Measurements from ENCODE around the gene PRXL2A.
A peak's percentile ranks its signal among the peaks of the same experiment; 100 is the strongest.
"Not testable (repeated sequence)": the region's sequence is repeated elsewhere in the genome, so short reads cannot be mapped to it uniquely, and the experiment has no call there.

The PRXL2A gene

DNA sequence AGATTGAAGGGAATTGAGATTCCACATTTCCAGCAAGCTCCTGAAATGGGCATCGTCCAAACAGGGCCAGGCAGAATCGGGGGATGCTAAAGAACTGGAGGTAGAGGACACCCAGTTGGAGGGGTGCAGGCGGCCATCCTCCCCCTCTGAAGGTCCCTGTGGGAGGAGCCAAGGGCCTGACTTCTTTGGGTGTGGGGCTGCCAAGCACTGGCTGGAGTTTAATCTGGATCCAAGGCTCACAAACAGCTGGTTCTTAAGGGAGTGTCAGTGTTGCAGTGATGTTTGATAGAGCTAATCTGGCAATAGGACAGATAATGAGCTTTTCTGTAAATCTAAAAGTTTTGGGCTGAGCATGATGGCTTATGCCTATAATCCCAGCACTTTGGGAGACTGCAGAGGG is 66.6 kb downstream of the PRXL2A start:
- TF ChIP-seq, protein P1, sequence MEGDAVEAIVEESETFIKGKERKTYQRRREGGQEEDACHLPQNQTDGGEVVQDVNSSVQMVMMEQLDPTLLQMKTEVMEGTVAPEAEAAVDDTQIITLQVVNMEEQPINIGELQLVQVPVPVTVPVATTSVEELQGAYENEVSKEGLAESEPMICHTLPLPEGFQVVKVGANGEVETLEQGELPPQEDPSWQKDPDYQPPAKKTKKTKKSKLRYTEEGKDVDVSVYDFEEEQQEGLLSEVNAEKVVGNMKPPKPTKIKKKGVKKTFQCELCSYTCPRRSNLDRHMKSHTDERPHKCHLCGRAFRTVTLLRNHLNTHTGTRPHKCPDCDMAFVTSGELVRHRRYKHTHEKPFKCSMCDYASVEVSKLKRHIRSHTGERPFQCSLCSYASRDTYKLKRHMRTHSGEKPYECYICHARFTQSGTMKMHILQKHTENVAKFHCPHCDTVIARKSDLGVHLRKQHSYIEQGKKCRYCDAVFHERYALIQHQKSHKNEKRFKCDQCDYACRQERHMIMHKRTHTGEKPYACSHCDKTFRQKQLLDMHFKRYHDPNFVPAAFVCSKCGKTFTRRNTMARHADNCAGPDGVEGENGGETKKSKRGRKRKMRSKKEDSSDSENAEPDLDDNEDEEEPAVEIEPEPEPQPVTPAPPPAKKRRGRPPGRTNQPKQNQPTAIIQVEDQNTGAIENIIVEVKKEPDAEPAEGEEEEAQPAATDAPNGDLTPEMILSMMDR (IDR thresholded peaks at IDR 0.05; ENCODE audit: low read depth, low read length, missing control alignments), result no peak
- Histone ChIP-seq H3K36me3 (replicated peaks) (peaks cover 38% of the 10 kb centered on the region), H3K27ac (peak overlapping the region; percentile 91), H3K27me3 (replicated peaks) (no peaks in the 10 kb centered on the region), H3K4me3 (ENCODE audit: low read depth, low read length) (no peak overlapping the region)
- in situ Hi-C loops (cut with HindIII; ENCODE audit: low pct_ligation_motif_present, low sequenced_read_pairs), result no loop called here
- no peak for DNase-seq

DNA sequence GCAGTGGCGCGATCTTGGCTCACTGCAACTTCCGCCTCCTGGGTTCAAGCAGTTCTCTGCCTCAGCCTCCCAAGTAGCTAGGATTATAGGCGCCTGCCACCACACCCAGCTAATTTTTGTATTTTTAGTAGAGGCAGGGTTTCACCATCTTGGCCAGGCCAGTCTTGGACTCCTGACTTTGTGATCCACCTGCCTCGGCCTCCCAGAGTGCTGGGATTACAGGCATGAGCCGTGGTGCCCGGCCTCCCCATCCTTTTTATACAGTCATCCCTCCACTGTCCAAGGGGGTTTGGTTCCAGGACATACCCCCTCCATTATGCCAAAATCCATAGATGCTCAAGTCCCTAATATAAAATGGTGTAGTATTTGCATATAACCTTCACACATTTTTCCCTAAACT is 67.3 kb downstream of the PRXL2A start:
- DNase-seq; H3K4me3 ChIP-seq (ENCODE audit: low read depth, low read length); in situ Hi-C loops (cut with HindIII; ENCODE audit: low pct_ligation_motif_present, low sequenced_read_pairs); H3K27me3 ChIP-seq (replicated peaks): not testable (repeated sequence)
- H3K36me3 ChIP-seq (replicated peaks), result peaks cover 31% of the 10 kb centered on the region
- peak overlapping the region; percentile 91 for H3K27ac ChIP-seq

DNA sequence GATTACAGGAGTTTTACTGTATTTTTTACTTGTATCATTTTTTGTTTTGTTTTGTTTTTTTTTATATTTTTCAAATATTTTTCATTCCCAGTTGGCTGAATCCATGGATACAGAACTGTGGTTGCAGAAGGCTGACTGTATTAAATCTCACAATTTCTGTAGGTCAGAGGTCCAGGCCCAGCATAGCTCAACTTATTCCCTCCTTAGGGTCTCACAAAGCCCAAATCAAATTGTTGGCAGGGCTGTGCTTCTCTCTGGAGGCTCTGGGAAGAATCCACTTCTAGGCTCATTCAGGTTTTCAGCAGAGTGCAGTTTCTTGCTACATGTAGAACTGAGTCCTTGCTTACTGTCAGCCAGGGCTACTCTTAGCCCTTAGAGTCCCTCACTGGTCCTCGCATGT is 68.3 kb downstream of the PRXL2A start:
- TF ChIP-seq, protein P1 (IDR thresholded peaks at IDR 0.05; ENCODE audit: low read depth, low read length, missing control alignments), result no peak
- Histone ChIP-seq H3K27ac (peak overlapping the region; percentile 91), H3K36me3 (replicated peaks) (peaks cover 20% of the 10 kb centered on the region)

DNA sequence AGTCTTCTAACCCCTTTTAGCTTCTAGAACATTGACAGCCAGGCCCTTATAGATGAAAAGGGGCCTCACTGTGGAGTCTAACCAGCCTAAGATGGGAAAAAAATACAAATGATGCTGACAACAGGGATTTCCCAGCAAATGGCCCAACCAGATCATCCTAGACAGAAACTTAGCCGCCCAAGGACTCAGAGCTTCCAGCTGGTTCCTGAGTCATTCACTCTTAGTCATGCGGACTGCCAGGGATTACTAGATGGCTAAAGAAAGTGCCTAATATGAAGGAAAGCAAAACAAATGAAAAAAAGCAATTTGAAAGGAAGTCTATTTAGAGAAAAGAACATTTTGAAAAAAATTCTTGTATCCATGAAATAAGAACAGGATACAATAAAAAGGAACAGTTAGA is 69.5 kb downstream of the PRXL2A start:
- in situ Hi-C loops (cut with HindIII; ENCODE audit: low pct_ligation_motif_present, low sequenced_read_pairs), result no loop called here
- peaks cover 19% of the 10 kb centered on the region for H3K36me3 ChIP-seq (replicated peaks)
- peak overlapping the region; percentile 91 for H3K27ac ChIP-seq

More for the DNA sequence above, 68.3 kb downstream of the PRXL2A start:
- H3K4me3 ChIP-seq (ENCODE audit: low read depth, low read length), result no peak overlapping the region
- H3K27me3 ChIP-seq (replicated peaks), result no peaks in the 10 kb centered on the region
- in situ Hi-C loops (cut with HindIII; ENCODE audit: low pct_ligation_motif_present, low sequenced_read_pairs), result no loop called here
- DNase-seq, result no peak

DNA sequence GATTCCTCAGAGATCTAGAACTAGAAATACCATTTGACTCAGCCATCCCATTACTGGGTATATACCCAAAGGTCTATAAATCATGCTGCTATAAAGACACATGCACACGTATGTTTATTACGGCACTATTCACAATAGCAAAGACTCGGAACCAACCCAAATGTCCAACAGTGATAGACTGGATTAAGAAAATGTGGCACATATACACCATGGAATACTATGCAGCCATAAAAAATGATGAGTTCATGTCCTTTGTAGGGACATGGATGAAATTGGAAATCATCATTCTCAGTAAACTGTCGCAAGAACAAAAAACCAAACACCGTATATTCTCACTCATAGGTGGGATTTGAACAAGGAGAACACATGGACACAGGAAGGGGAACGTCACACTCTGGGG is 72.0 kb downstream of the PRXL2A start:
- H3K27ac ChIP-seq; DNase-seq; H3K27me3 ChIP-seq (replicated peaks); H3K36me3 ChIP-seq (replicated peaks); H3K4me3 ChIP-seq (ENCODE audit: low read depth, low read length); in situ Hi-C loops (cut with HindIII; ENCODE audit: low pct_ligation_motif_present, low sequenced_read_pairs): not testable (repeated sequence)

More for the DNA sequence above, 69.5 kb downstream of the PRXL2A start:
- peak; percentile 96 for DNase-seq
- Histone ChIP-seq H3K4me3 (ENCODE audit: low read depth, low read length) (no peak overlapping the region), H3K27me3 (replicated peaks) (no peaks in the 10 kb centered on the region)
- TF ChIP-seq, protein P1 (IDR thresholded peaks at IDR 0.05; ENCODE audit: low read depth, low read length, missing control alignments), result no peak

DNA sequence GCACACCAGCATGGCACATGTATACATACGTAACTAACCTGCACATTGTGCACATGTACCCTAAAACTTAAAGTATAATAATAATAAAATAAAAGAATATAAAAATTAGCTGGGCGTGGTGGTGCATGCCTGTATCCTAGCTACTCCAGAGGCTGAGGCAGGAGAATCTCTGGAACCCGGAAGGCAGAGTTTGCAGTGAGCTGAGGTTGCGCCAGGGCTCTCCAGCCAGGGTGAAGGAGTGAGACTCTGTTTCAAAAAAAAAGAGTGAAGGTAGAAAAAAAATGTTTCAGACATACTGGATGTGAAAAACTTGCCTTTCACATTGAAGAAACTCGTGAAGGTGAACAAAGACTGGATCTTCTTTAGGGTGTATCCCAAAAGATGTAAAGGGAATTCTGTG is 72.5 kb downstream of the PRXL2A start:
- no peak overlapping the region for H3K27ac ChIP-seq
- in situ Hi-C loops (cut with HindIII; ENCODE audit: low pct_ligation_motif_present, low sequenced_read_pairs), result no loop called here

DNA sequence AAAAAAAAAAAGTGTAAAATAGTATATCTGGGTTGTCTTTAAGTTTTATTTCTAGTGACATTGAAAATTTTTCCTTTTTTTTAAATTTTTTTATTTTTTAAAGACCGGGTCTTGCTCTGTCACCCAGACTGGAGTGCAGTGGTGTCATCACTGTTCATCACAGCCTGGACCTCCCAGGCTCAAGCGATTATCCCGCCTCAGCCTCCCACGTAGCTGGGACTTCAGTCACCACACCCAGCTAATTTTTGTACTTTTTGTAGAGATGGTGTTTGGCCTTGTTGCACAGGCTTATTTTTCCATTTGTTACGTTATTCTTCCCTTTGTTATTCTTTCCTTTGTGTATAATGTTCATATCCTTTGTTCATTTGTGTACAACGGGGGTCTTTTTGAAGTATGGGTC is 75.9 kb downstream of the PRXL2A start:
- H3K36me3 ChIP-seq (replicated peaks), result peaks cover 8% of the 10 kb centered on the region
- in situ Hi-C loops (cut with HindIII; ENCODE audit: low pct_ligation_motif_present, low sequenced_read_pairs), result no loop called here

More for the DNA sequence above, 72.5 kb downstream of the PRXL2A start:
- TF ChIP-seq, protein P1 (IDR thresholded peaks at IDR 0.05; ENCODE audit: low read depth, low read length, missing control alignments), result no peak
- Histone ChIP-seq H3K36me3 (replicated peaks) (peaks cover 9% of the 10 kb centered on the region), H3K27me3 (replicated peaks) (no peaks in the 10 kb centered on the region), H3K4me3 (ENCODE audit: low read depth, low read length) (no peak overlapping the region)
- DNase-seq, result no peak

More for the DNA sequence above, 75.9 kb downstream of the PRXL2A start:
- Histone ChIP-seq H3K27me3 (replicated peaks) (no peaks in the 10 kb centered on the region), H3K27ac (no peak overlapping the region), H3K4me3 (ENCODE audit: low read depth, low read length) (no peak overlapping the region)
- no peak for DNase-seq
- TF ChIP-seq, protein P1 (IDR thresholded peaks at IDR 0.05; ENCODE audit: low read depth, low read length, missing control alignments), result no peak

Measured in brain microvascular endothelial cell (primary cell).